ELR (cell line): Measurements from ENCODE around the gene GALNT14.
"Not testable (repeated sequence)": the region's sequence is repeated elsewhere in the genome, so short reads cannot be mapped to it uniquely, and the experiment has no call there.

Experiments
- DNase-seq: peaks from one replicate; pipeline ENCODE4 v3.0.0-alpha.2; 2015; ENCODE audit warnings: low read depth

The GALNT14 gene

GRCh38 chr2:31138037-31138962 lies at the start of gene GALNT14:
GALNT14 (minus strand) TSS chr2:31138440; CDS start chr2:31138086, 354 bp downstream.
- DNase-seq: peak; percentile 31

- DNase-seq: no peak
Measured at GRCh38 chr2:31187166-31187565, 48.9 kb upstream of the GALNT14 start.

GRCh38 chr2:31183973-31184372 lies 45.7 kb upstream of the GALNT14 start:
- not testable (repeated sequence) for DNase-seq

GRCh38 chr2:31176742-31177141 lies 38.5 kb upstream of the GALNT14 start:
- no peak for DNase-seq

GRCh38 chr2:31171142-31171541 lies 32.9 kb upstream of the GALNT14 start:
- DNase-seq: no peak

- DNase-seq: peak; percentile 61
Measured at GRCh38 chr2:31170071-31170698, 31.9 kb upstream of the GALNT14 start.

- DNase-seq: no peak
Measured at GRCh38 chr2:31168291-31168690, 30.1 kb upstream of the GALNT14 start.

- peak; percentile 7 for DNase-seq
Measured at GRCh38 chr2:31166925-31167324, 28.7 kb upstream of the GALNT14 start.

- DNase-seq: no peak
Measured at GRCh38 chr2:31163011-31163539, 24.8 kb upstream of the GALNT14 start.

- no peak for DNase-seq
Measured at GRCh38 chr2:31161637-31162036, 23.4 kb upstream of the GALNT14 start.

- no peak for DNase-seq
Measured at GRCh38 chr2:31151501-31151900, 13.3 kb upstream of the GALNT14 start.

- no peak for DNase-seq
Measured at GRCh38 chr2:31150120-31150670, 12.0 kb upstream of the GALNT14 start.

GRCh38 chr2:31148514-31148913 lies 10.3 kb upstream of the GALNT14 start:
- DNase-seq: no peak

- DNase-seq: no peak
Measured at GRCh38 chr2:31147645-31148044, 9.4 kb upstream of the GALNT14 start.

GRCh38 chr2:31142110-31142509 lies 3.9 kb upstream of the GALNT14 start:
- no peak for DNase-seq

- no peak for DNase-seq
Measured at GRCh38 chr2:31141443-31142085, 3.3 kb upstream of the GALNT14 start.

- DNase-seq: no peak
Measured at GRCh38 chr2:31140151-31140550, 1.9 kb upstream of the GALNT14 start.

GRCh38 chr2:31139671-31140070 lies 1.4 kb upstream of the GALNT14 start:
- no peak for DNase-seq

- no peak for DNase-seq
Measured at GRCh38 chr2:31137211-31138036, 816 bp downstream of the GALNT14 start.

- DNase-seq: no peak
Measured at GRCh38 chr2:31136732-31137131, 1.5 kb downstream of the GALNT14 start.

- DNase-seq: no peak
Measured at GRCh38 chr2:31136000-31136399, 2.2 kb downstream of the GALNT14 start.
